Panc1 (cell line): Measurements from ENCODE around the gene TUFM. TPM values are rescaled to one million over a fixed set of nuclear protein-coding genes. Genes with fewer than 3 reads are reported as not detected.

ENCODE experiments used
- ATAC-seq: fragments of 200-7000 bp; cut with Tn5 transposase; 2 replicates; pipeline ENCODE4 v1.9.1; 2020; ENCODE audit warnings: mild to moderate bottlenecking, moderate library complexity
- BruUV-seq: library from RNA; stranded (reverse); fragments of 400-500 nt; replicated peaks from 2 replicates; lab custom pipeline; 2021; lab: Mats Ljungman, UMichigan
- CTCF ChIA-PET: fragments of 300-600 bp; sonication (Branson Sonifier 250); formaldehyde crosslinking; loops from one replicate; lab custom pipeline; 2022; ENCODE audit warnings: antibody characterized with exemption; lab: Charles Lee
- POLR2A ChIA-PET: fragments of 300-600 bp; sonication (Branson Sonifier 250); formaldehyde crosslinking; loops from one replicate; lab custom pipeline; 2022; ENCODE audit warnings: antibody characterized with exemption; lab: Charles Lee
- DNase-seq: peaks from one replicate; pipeline ENCODE4 v3.0.0-alpha.2; 2010; ENCODE audit warnings: low read depth, low spot score
- H3K27ac ChIP-seq: 2 replicates; pipeline ENCODE4 v1.5.1; 2011; ENCODE audit warnings: mild to moderate bottlenecking, low read length, inconsistent platforms
- H3K27me3 ChIP-seq: fragments of 200-500 bp; sonication (Bioruptor generic); 2 replicates; pipeline ENCODE4 v1.6.0; 2014; ENCODE audit warnings: low read length, inconsistent platforms; ENCODE audit not compliant: control insufficient read depth, insufficient read depth
- H3K36me3 ChIP-seq: fragments of 200-500 bp; sonication (Bioruptor generic); 2 replicates; pipeline ENCODE4 v1.5.1; 2014; ENCODE audit warnings: inconsistent platforms, mild to moderate bottlenecking, low read length, moderate library complexity; ENCODE audit not compliant: control insufficient read depth, insufficient read depth
- H3K4me1 ChIP-seq: 2 replicates; pipeline ENCODE4 v1.5.1; 2011; ENCODE audit warnings: inconsistent platforms, mild to moderate bottlenecking, low read length, moderate library complexity; ENCODE audit not compliant: control insufficient read depth, insufficient read depth
- H3K4me3 ChIP-seq, 2 experiments: 2 replicates each; pipeline ENCODE4 v1.5.1; 2011 to 2012; ENCODE audit warnings: low read depth in 2 of 2, low read length in 2 of 2, mild to moderate bottlenecking in 2 of 2, inconsistent platforms in 1 of 2, moderate library complexity in 1 of 2
- H3K9me3 ChIP-seq: fragments of 200-500 bp; sonication (Bioruptor generic); 2 replicates; pipeline ENCODE4 v1.5.1; 2014; ENCODE audit warnings: low read depth, mild to moderate bottlenecking, inconsistent platforms, low read length, moderate library complexity; ENCODE audit not compliant: control insufficient read depth, insufficient read depth
- CTCF ChIP-seq: fragments of 450-650 bp; IDR thresholded peaks from 2 replicates; pipeline ENCODE4 v1.5.1; 2017; ENCODE audit warnings: mild to moderate bottlenecking
- POLR2AphosphoS5 ChIP-seq: IDR thresholded peaks from 2 replicates; pipeline ENCODE4 v1.6.1; 2012; ENCODE audit warnings: mild to moderate bottlenecking, low read depth, low read length, moderate library complexity
- SIN3A ChIP-seq: IDR thresholded peaks from 2 replicates; pipeline ENCODE4 v1.6.1; 2012; ENCODE audit warnings: low read depth, mild to moderate bottlenecking, low read length, moderate library complexity, borderline replicate concordance; ENCODE audit not compliant: insufficient read depth
- TCF7L2 ChIP-seq: IDR thresholded peaks from 2 replicates; pipeline ENCODE4 v1.6.1; 2011; ENCODE audit warnings: mild to moderate bottlenecking, low read depth, low read length, inconsistent platforms
- in situ Hi-C: cut with HindIII; loops from 2 replicates; pipeline ENCODE4 v1.10.0; 2016; ENCODE audit warnings: low sequenced_read_pairs, low pct_unique_long_range_greater_than_20kb
- intact Hi-C: fragments of 100-400 bp; cut with micrococcal nuclease; formaldehyde crosslinking; loops from one replicate; pipeline ENCODE4 v1.10.0; 2022; ENCODE audit not compliant: unreplicated experiment
- total RNA-seq: library from RNA; stranded (reverse); gene quantifications from one replicate; pipeline ENCODE4 v1.2.1, GENCODE V29; 2021; ENCODE audit not compliant: unreplicated experiment
- TF ChIP-seq, protein P1 (sequence below), 2 experiments: IDR thresholded peaks; 2 replicates each; pipeline ENCODE4 v1.6.1; 2011 to 2012; ENCODE audit warnings: low read depth in 2 of 2, control low read depth in 1 of 2, low read length in 1 of 2, mild to moderate bottlenecking in 1 of 2, moderate library complexity in 1 of 2; ENCODE audit not compliant: insufficient read depth in 1 of 2

The TUFM gene
- total RNA-seq, 1 experiment from 2014 or later, result 231 TPM

GRCh38 chr16:28875134-28876018 lies 29.2 kb upstream of the TUFM start:
- no peak for ATAC-seq
- no peak overlapping the region for H3K4me3 ChIP-seq
- no TSS peak for BruUV-seq
- intact Hi-C loops, result loop anchor here (10.0 kb wide), 1 partner anchor 69 kb away; no protein-coding TSS in a partner anchor
- no peak for DNase-seq
- H3K27me3 ChIP-seq, result no peaks in the 10 kb centered on the region
- H3K4me1 ChIP-seq, result peaks cover 30% of the 10 kb centered on the region
- in situ Hi-C loops, result no loop called here
- no peak; the same call in 1 of the 2 replicates for TF ChIP-seq CTCF
- TF ChIP-seq TCF7L2, result no peak
- TF ChIP-seq SIN3A, result no peak
- no peak for TF ChIP-seq POLR2AphosphoS5
- TF ChIP-seq, protein P1, sequence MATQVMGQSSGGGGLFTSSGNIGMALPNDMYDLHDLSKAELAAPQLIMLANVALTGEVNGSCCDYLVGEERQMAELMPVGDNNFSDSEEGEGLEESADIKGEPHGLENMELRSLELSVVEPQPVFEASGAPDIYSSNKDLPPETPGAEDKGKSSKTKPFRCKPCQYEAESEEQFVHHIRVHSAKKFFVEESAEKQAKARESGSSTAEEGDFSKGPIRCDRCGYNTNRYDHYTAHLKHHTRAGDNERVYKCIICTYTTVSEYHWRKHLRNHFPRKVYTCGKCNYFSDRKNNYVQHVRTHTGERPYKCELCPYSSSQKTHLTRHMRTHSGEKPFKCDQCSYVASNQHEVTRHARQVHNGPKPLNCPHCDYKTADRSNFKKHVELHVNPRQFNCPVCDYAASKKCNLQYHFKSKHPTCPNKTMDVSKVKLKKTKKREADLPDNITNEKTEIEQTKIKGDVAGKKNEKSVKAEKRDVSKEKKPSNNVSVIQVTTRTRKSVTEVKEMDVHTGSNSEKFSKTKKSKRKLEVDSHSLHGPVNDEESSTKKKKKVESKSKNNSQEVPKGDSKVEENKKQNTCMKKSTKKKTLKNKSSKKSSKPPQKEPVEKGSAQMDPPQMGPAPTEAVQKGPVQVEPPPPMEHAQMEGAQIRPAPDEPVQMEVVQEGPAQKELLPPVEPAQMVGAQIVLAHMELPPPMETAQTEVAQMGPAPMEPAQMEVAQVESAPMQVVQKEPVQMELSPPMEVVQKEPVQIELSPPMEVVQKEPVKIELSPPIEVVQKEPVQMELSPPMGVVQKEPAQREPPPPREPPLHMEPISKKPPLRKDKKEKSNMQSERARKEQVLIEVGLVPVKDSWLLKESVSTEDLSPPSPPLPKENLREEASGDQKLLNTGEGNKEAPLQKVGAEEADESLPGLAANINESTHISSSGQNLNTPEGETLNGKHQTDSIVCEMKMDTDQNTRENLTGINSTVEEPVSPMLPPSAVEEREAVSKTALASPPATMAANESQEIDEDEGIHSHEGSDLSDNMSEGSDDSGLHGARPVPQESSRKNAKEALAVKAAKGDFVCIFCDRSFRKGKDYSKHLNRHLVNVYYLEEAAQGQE (IDR thresholded peaks at IDR 0.05; ENCODE audit: insufficient read depth in 1 of 2, low read depth in 2 of 2, low read length in 1 of 2), result no peak
- peak overlapping the region; percentile 48 for H3K27ac ChIP-seq
- no peaks in the 10 kb centered on the region; the same call in 1 of the 2 replicates for H3K36me3 ChIP-seq
- POLR2A ChIA-PET, result interaction anchor here (0.6 kb wide), 1 partner anchor 18 kb away, joined by 10 read pairs; no protein-coding TSS in a partner anchor
- CTCF ChIA-PET, result interaction anchor here (0.5 to 1.3 kb wide), 5 partner anchors 12 to 70 kb away, joined by 3 to 8 read pairs (median 6); no protein-coding TSS in a partner anchor
- no peaks in the 10 kb centered on the region for H3K9me3 ChIP-seq

DNA sequence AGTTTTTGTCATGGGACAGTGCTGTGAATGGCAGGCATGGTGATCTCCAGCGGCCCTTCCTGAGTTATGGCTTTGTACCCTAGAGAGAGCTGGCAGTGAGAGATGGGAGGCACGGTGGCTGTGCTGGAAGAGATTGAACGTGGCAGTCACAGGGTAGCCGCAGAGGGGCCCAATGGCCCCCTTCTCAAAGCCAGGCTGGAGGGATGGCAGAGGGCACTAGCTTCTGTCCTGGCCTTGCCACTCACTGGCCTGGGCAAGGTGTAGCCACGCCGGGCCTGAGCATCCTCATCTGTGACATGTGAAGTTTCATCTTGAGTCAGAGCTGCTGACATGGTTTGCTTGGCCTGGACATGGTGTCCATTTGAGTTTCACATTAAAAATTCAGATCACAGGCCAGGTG lies 28.3 kb upstream of the TUFM start:
- no TSS peak for BruUV-seq
- in situ Hi-C loops, result no loop called here
- ChIA-PET CTCF (interaction anchor here (0.7 kb wide), 1 partner anchor 53 kb away, joined by 8 read pairs; no protein-coding TSS in a partner anchor), POLR2A (interaction anchor here (0.7 kb wide), 1 partner anchor 28 kb away, joined by 3 read pairs; no protein-coding TSS in a partner anchor)
- no peak for TF ChIP-seq POLR2AphosphoS5
- no peak for TF ChIP-seq SIN3A
- no peak for TF ChIP-seq CTCF
- TF ChIP-seq TCF7L2, result no peak
- TF ChIP-seq, protein P1 (IDR thresholded peaks at IDR 0.05; ENCODE audit: insufficient read depth in 1 of 2, low read depth in 2 of 2, low read length in 1 of 2), result no peak
- H3K4me1 ChIP-seq, result peaks cover 27% of the 10 kb centered on the region
- no peak overlapping the region for H3K4me3 ChIP-seq
- DNase-seq (no peak), ATAC-seq (no peak)
- no peak overlapping the region for H3K27ac ChIP-seq
- H3K9me3 ChIP-seq, result no peaks in the 10 kb centered on the region
- intact Hi-C loops, result loop anchor here (10.0 kb wide), 1 partner anchor 70 kb away; no protein-coding TSS in a partner anchor
- H3K36me3 ChIP-seq, result no peaks in the 10 kb centered on the region; the same call in 1 of the 2 replicates
- no peaks in the 10 kb centered on the region for H3K27me3 ChIP-seq
